Sciatic nerve (tissue), 2 donors: ENCODE data around the gene RNMT. TPM values are rescaled to one million over a fixed set of nuclear protein-coding genes. Genes with fewer than 3 reads are reported as not detected.
"Not testable (repeated sequence)": the region's sequence is repeated elsewhere in the genome, so short reads cannot be mapped to it uniquely, and the experiment has no call there.

Source experiments
- ATAC-seq: fragments of 200-7000 bp; cut with Tn5 transposase; one replicate; pipeline ENCODE4 v1.9.1; 2020; ENCODE audit warnings: mild to moderate bottlenecking, moderate library complexity
- DNase-seq: peaks from one replicate; pipeline ENCODE4 v3.0.0-alpha.2; 2020; ENCODE audit warnings: low spot score
- intact Hi-C: fragments of 100-400 bp; cut with DNase I; formaldehyde crosslinking; loops from one replicate; pipeline ENCODE4 v1.14.2; 2022
- total RNA-seq: library from RNA; stranded (reverse); fragmentation: NEBNext Ultra II Directional; extraction: Animal tissue kit (Norgen Biotek cat#: 25700); gene quantifications from one replicate; pipeline ENCODE4 v1.2.1, GENCODE V29; 2021
- donor health status: DM: no; HTN: no; CAD: no.
- donor health status: DM: no; HTN: no; CAD: no.

RNMT gene
- total RNA-seq, result 37.2 TPM

- intact Hi-C loops, result no loop called here
- DNase-seq (peak; percentile 99), ATAC-seq (peak; percentile 99)
Measured at GRCh38 chr18:13726232-13726971, at the start of gene RNMT, which contains the start of gene FAM210A. TSS of gene RNMT (plus strand) at chr18:13726673. CDS start at chr18:13731518, 4,845 bp downstream. TSS of gene FAM210A (minus strand) at chr18:13726558. CDS start at chr18:13682077, 44,481 bp downstream.

GRCh38 chr18:13677350-13677749, 49.1 kb upstream of the RNMT start:
- intact Hi-C loops, ATAC-seq, DNase-seq: not testable (repeated sequence)

GRCh38 chr18:13680612-13681011, 45.9 kb upstream of the RNMT start:
- ATAC-seq, result no peak
- intact Hi-C loops, result no loop called here
- DNase-seq, result no peak

- DNase-seq (no peak), ATAC-seq (no peak)
- intact Hi-C loops, result no loop called here
Measured at GRCh38 chr18:13681701-13682100, 44.8 kb upstream of the RNMT start.

- intact Hi-C loops, result no loop called here
- DNase-seq (no peak), ATAC-seq (no peak)
Measured at GRCh38 chr18:13684546-13684945, 41.9 kb upstream of the RNMT start.

GRCh38 chr18:13688191-13689136, 38.0 kb upstream of the RNMT start:
- intact Hi-C loops, result no loop called here
- ATAC-seq (no peak), DNase-seq (no peak)

GRCh38 chr18:13690060-13690459, 36.4 kb upstream of the RNMT start:
- intact Hi-C loops, ATAC-seq, DNase-seq: not testable (repeated sequence)

GRCh38 chr18:13695337-13695736, 31.1 kb upstream of the RNMT start:
- ATAC-seq, intact Hi-C loops, DNase-seq: not testable (repeated sequence)

GRCh38 chr18:13696961-13697360, 29.5 kb upstream of the RNMT start:
- intact Hi-C loops, result no loop called here
- DNase-seq (no peak), ATAC-seq (no peak)

- intact Hi-C loops, result no loop called here
- ATAC-seq (no peak), DNase-seq (no peak)
Measured at GRCh38 chr18:13700153-13700552, 26.3 kb upstream of the RNMT start.

GRCh38 chr18:13703899-13704298, 22.6 kb upstream of the RNMT start:
- DNase-seq (no peak), ATAC-seq (no peak)
- intact Hi-C loops, result no loop called here

GRCh38 chr18:13710414-13710831, 16.1 kb upstream of the RNMT start:
- ATAC-seq (no peak), DNase-seq (no peak)
- intact Hi-C loops, result no loop called here

GRCh38 chr18:13712400-13713131, 13.9 kb upstream of the RNMT start:
- no peak for ATAC-seq
- no peak for DNase-seq
- intact Hi-C loops, result no loop called here

GRCh38 chr18:13713455-13714055, 12.9 kb upstream of the RNMT start:
- no peak for ATAC-seq
- intact Hi-C loops, result no loop called here
- DNase-seq, result no peak

GRCh38 chr18:13715330-13715729, 11.1 kb upstream of the RNMT start:
- ATAC-seq (no peak), DNase-seq (no peak)
- intact Hi-C loops, result no loop called here

GRCh38 chr18:13716916-13717315, 9.6 kb upstream of the RNMT start:
- intact Hi-C loops, result no loop called here
- ATAC-seq (no peak), DNase-seq (no peak)

- ATAC-seq (no peak), DNase-seq (no peak)
- intact Hi-C loops, result no loop called here
Measured at GRCh38 chr18:13720123-13720522, 6.3 kb upstream of the RNMT start.

- intact Hi-C loops, result no loop called here
- ATAC-seq, result no peak
Measured at GRCh38 chr18:13720847-13721246, 5.6 kb upstream of the RNMT start.

More at GRCh38 chr18:13720847-13721246, 5.6 kb upstream of the RNMT start:
- DNase-seq, result no peak
